Measurements from ENCODE around the gene SLC35B4.

SLC35B4 gene

DNA sequence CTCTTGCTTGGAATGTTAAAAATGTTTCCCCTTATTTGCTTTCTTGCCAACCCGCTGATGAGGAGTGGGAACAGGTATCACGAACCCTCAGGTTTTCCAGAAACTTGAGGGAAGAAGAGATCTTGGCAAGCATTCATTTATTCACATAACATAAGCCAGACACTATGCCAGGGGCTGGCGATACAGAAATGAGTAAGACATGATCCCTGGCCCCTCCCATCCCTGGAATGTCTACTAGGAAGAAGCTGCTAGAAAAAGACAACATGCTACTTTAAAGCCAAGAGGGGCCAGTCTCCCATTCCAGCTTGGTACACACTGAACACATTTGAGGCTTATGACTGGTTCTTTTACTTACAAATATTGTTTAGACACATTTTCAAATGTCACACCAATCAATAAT is 26.4 kb downstream of the SLC35B4 start:
- DNase-seq (ENCODE audit: low read depth): no peak

DNA sequence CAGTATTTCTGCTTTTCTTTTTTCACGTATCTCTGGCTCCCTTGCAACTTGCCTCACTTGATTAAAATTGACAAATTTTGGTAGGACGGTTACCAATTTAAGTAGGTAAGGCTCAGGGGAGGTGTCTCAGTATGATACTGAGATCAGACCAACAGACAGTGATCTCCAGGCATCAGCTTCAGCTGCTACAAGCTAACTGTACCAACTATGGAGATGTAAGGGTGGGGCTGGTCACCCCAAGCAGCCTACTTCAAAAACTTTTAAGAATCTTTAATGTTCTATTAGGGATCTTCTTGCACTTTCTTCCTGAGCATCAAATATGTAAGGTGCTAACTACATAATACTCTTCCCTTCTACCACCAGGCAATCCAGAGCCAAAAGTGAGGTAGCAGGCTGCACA is 26.9 kb downstream of the SLC35B4 start:
- DNase-seq (ENCODE audit: low read depth): no peak

- DNase-seq (ENCODE audit: low read depth): no peak
Measured at GRCh38 chr7:134289423-134289822, 27.3 kb downstream of the SLC35B4 start.

DNA sequence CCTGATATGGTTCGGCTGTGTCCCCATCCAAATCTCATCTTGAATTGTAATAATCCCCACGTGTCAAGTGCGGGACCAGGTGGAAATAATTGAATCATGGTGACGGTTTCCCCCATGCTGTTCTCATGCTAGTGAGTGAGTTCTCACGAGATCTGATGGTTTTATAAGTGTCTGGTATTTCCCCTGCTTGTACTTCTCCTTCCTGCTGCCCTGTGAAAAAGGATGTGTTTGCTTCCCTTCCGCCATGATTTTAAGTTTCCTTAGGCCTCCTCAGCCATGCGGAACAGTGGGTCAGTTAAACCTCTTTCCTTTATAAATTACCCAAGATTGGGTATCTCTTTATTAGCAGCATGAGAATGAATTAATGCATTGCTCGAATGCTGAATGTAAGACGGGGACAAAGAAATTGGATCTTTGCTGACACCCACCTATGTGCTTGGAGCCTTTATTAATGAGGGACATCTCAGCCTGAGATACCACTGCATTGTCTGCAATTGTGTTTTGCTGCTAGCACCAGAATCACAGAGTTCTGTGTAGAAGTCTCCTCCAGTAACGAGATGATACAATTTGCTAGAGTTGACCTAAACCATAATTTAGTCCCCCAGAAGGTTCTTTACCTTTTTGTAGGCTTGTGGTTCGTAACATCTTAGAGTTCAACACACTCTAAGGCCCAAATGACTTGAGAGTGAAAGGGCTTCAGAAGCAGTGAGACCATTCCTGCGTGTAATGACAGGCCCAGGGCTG is 28.6 kb downstream of the SLC35B4 start:
- DNase-seq (ENCODE audit: low read depth): no peak

- no peak for DNase-seq (ENCODE audit: low read depth)
Measured at GRCh38 chr7:134284952-134285351, 31.8 kb downstream of the SLC35B4 start.

GRCh38 chr7:134284011-134284410 is 32.7 kb downstream of the SLC35B4 start:
- DNase-seq (ENCODE audit: low read depth): no peak

GRCh38 chr7:134280508-134280907 is 36.2 kb downstream of the SLC35B4 start:
- no peak for DNase-seq (ENCODE audit: low read depth)

GRCh38 chr7:134279898-134280297 is 36.8 kb downstream of the SLC35B4 start:
- DNase-seq (ENCODE audit: low read depth): no peak

- no peak for DNase-seq (ENCODE audit: low read depth)
Measured at GRCh38 chr7:134279336-134279735, 37.4 kb downstream of the SLC35B4 start.

DNA sequence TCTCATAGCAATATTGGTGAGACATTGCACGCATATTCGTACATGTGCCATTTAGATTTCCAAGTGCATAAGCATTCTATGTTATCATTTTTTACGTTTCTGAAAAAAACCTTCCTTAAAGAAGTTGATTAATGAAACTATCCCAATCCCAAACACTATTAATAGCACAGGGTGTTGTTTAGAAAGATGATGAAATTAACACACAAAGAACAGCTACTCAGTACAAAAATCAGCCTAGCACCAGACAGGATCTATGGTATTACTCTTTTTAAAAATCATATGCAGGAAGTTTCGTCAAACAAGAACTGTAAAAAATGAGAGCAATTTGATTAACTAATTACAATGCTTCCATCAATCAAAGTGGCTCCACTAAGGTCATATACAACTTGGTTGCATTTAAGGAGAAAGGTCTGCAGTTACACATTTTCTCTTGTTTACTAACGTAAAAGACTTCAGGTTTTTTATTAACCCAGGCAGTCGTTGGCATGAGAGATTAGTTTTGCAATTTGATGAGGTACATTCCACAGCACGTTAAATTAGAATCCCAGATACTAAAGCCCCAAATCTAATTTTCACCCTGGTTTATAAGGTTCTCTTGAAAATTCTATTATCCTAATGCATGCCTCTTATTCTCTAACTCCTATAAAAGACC is 38.1 kb downstream of the SLC35B4 start:
- no peak for DNase-seq (ENCODE audit: low read depth)

- no peak for DNase-seq (ENCODE audit: low read depth)
Measured at GRCh38 chr7:134276951-134277350, 39.8 kb downstream of the SLC35B4 start.

- DNase-seq (ENCODE audit: low read depth): no peak
Measured at GRCh38 chr7:134262322-134262721, 54.4 kb downstream of the SLC35B4 start.

GRCh38 chr7:134255814-134256213 is 60.9 kb downstream of the SLC35B4 start:
- no peak for DNase-seq (ENCODE audit: low read depth)

- DNase-seq (ENCODE audit: low read depth): no peak
Measured at GRCh38 chr7:134254311-134254710, 62.4 kb downstream of the SLC35B4 start.

- no peak for DNase-seq (ENCODE audit: low read depth)
Measured at GRCh38 chr7:134248196-134248595, 68.5 kb downstream of the SLC35B4 start.

DNA sequence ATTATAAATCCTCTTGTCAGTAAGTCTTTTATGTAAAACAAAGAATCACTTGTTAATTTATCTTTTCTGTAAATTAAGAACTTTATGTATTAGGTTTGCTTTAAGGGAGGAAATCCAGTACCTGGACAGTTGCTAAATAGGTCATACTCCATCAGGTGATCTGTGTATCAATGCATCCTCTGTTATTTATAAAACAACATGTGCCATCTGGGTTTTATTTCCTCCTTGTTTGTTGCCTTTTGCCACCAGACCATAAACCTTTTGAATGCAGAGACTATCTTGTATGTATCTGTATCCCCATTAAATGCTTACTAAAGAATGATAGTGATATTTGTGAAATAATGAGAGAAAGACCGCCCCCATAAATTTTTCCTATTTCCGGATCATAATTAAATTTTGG is 70.0 kb downstream of the SLC35B4 start:
- DNase-seq (ENCODE audit: low read depth): no peak

DNA sequence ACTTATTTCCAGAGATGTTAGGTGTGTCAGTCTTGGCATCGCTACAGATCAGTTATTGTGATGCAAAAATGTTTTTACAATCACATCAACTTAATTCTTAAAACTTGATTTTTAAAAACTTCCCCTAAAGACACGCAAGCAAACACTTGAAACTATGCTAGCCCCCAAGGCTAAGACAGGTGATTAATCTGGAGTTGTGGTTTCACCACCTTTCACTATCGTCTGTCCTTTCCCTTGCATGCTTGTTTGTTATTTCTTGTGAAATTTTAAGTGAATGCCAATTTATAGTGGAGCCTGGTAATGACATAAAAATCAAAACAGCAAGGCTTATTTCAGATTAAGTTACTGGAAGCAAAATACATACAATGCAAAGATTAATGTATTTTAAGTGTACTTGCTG is 70.4 kb downstream of the SLC35B4 start:
- no peak for DNase-seq (ENCODE audit: low read depth)

- no peak for DNase-seq (ENCODE audit: low read depth)
Measured at GRCh38 chr7:134245253-134245652, 71.5 kb downstream of the SLC35B4 start.
